ENCODE measurements around the gene COX5A.
A peak's percentile ranks its signal among the peaks of the same experiment; 100 is the strongest.

DNA sequence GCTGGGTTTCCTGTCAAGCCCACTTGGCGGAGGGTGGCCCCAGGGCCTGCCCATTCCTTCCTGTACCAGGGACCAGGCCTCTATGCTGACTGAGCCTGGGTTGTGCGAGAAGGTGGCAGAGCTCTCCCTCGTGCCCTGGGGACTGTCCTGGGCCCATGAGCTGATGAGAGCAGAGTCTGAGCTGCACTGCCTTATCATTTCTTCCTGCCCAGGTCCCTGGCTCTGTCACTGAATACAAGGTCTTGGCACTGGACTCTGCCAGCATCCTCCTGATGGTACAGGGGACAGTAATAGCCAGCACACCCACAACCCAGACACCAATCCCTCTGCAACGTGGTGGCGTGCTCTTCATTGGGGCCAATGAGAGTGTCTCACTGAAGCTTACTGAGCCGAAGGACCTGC, 40.6 kb downstream of the COX5A start:
- TF ChIP-seq, protein P1, sequence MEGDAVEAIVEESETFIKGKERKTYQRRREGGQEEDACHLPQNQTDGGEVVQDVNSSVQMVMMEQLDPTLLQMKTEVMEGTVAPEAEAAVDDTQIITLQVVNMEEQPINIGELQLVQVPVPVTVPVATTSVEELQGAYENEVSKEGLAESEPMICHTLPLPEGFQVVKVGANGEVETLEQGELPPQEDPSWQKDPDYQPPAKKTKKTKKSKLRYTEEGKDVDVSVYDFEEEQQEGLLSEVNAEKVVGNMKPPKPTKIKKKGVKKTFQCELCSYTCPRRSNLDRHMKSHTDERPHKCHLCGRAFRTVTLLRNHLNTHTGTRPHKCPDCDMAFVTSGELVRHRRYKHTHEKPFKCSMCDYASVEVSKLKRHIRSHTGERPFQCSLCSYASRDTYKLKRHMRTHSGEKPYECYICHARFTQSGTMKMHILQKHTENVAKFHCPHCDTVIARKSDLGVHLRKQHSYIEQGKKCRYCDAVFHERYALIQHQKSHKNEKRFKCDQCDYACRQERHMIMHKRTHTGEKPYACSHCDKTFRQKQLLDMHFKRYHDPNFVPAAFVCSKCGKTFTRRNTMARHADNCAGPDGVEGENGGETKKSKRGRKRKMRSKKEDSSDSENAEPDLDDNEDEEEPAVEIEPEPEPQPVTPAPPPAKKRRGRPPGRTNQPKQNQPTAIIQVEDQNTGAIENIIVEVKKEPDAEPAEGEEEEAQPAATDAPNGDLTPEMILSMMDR (IDR thresholded peaks at IDR 0.05 in 8 of 11, conservative IDR thresholded peaks at IDR 0.05 in 3 of 11): no peak
- TF ChIP-seq POLR2AphosphoS5 (IDR thresholded peaks at IDR 0.05): peak in 2 of 3 donors; percentile 61 to 72

All from spleen (tissue), 7 donors.